NB4 (cell line): ENCODE results near the gene IL16.

Experiments used
- DNase-seq: peaks from one replicate; pipeline ENCODE4 v3.0.0; 2010; ENCODE audit warnings: low read depth
- H3K4me3 ChIP-seq: one replicate; pipeline ENCODE4 v1.5.1; 2011; ENCODE audit warnings: mild to moderate bottlenecking, low read depth, low read length, moderate library complexity
- MYC ChIP-seq: IDR thresholded peaks from 2 replicates; pipeline ENCODE4 v1.6.1; 2011; ENCODE audit warnings: low read depth, low read length
- POLR2A ChIP-seq: IDR thresholded peaks from 2 replicates; pipeline ENCODE4 v1.6.1; 2011; ENCODE audit warnings: mild to moderate bottlenecking; ENCODE audit not compliant: insufficient read length; ENCODE audit errors: extremely low read depth
- TF ChIP-seq, protein P1 (sequence below): IDR thresholded peaks from one replicate; pipeline ENCODE4 v1.5.1; 2012; ENCODE audit warnings: low read depth, low read length
- TF ChIP-seq, protein P2 (sequence below): IDR thresholded peaks from 2 replicates; pipeline ENCODE4 v1.6.1; 2011; ENCODE audit warnings: low read depth, low read length

IL16 gene

GRCh38 chr15:81209635-81210034, 13.0 kb downstream of the IL16 start:
- no peak overlapping the region for H3K4me3 ChIP-seq
- no peak for TF ChIP-seq POLR2A
- TF ChIP-seq, protein P1, sequence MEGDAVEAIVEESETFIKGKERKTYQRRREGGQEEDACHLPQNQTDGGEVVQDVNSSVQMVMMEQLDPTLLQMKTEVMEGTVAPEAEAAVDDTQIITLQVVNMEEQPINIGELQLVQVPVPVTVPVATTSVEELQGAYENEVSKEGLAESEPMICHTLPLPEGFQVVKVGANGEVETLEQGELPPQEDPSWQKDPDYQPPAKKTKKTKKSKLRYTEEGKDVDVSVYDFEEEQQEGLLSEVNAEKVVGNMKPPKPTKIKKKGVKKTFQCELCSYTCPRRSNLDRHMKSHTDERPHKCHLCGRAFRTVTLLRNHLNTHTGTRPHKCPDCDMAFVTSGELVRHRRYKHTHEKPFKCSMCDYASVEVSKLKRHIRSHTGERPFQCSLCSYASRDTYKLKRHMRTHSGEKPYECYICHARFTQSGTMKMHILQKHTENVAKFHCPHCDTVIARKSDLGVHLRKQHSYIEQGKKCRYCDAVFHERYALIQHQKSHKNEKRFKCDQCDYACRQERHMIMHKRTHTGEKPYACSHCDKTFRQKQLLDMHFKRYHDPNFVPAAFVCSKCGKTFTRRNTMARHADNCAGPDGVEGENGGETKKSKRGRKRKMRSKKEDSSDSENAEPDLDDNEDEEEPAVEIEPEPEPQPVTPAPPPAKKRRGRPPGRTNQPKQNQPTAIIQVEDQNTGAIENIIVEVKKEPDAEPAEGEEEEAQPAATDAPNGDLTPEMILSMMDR, result no peak
- TF ChIP-seq MYC, result no peak
- TF ChIP-seq, protein P2, sequence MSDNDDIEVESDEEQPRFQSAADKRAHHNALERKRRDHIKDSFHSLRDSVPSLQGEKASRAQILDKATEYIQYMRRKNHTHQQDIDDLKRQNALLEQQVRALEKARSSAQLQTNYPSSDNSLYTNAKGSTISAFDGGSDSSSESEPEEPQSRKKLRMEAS, result no peak
- no peak for DNase-seq

GRCh38 chr15:81211376-81211775, 14.7 kb downstream of the IL16 start:
- no peak for DNase-seq
- H3K4me3 ChIP-seq, result no peak overlapping the region
- TF ChIP-seq, protein P1, result no peak
- TF ChIP-seq, protein P2, result no peak
- TF ChIP-seq MYC (no peak), POLR2A (no peak)

GRCh38 chr15:81213982-81214381, 17.3 kb downstream of the IL16 start:
- no peak for DNase-seq
- TF ChIP-seq, protein P2, result no peak
- TF ChIP-seq, protein P1, result no peak
- TF ChIP-seq MYC (no peak), POLR2A (no peak)

DNA sequence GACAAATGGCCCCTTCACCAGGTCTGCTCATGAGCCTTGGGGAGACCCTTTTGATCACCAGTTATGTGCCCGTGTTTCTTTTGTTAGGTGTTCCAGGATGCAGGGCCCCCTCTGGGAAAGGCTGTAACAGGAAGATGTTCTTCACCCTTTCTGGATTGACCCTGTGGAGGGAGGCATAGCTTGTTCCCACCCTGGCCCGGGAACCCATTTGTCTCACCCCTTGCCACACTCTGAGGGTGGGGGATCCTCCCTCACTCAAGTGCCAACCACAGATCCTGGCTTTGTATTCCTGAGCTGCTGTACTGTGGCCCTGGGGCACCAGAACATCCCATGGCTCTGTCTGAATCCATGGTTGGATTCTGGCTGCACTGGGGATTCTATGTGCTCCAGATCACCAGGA, 18.9 kb downstream of the IL16 start:
- TF ChIP-seq, protein P2, result no peak
- TF ChIP-seq MYC, result no peak
- TF ChIP-seq, protein P1, result no peak
- TF ChIP-seq POLR2A, result no peak
- DNase-seq, result no peak
- no peak overlapping the region for H3K4me3 ChIP-seq

More at GRCh38 chr15:81213982-81214381, 17.3 kb downstream of the IL16 start:
- H3K4me3 ChIP-seq, result no peak overlapping the region

DNA sequence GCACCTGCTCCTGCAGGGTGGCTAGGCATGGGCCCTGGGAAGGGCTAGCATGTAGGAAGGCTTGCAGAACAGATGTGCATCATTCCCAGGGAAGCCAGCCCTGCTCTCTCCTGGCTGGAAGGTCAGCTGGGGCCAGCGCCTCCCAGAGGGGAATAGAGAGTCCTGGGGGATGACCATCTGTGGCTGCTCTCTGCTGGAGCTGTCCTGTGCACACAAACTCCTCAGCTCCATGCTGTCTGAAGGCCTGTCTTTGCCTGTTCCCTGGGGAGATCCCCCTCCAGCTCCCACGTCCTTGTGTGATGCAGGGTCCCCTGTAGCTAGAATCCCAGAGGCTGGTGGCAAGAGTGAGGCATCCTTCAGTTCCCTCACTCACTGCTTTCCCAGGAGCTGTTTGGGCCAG, 19.3 kb downstream of the IL16 start:
- no peak overlapping the region for H3K4me3 ChIP-seq
- no peak for DNase-seq
- TF ChIP-seq POLR2A (no peak), MYC (no peak)
- TF ChIP-seq, protein P2, result no peak
- TF ChIP-seq, protein P1, result no peak

GRCh38 chr15:81216422-81216821, 19.7 kb downstream of the IL16 start:
- no peak for DNase-seq
- no peak for TF ChIP-seq POLR2A
- TF ChIP-seq, protein P1, result no peak
- no peak for TF ChIP-seq MYC
- TF ChIP-seq, protein P2, result no peak
- H3K4me3 ChIP-seq, result no peak overlapping the region
